AG10803 (cell line): ENCODE measurements around the gene PPP1R16B.

Experiments
- DNase-seq: peaks from one replicate; pipeline ENCODE4 v3.0.0; 2010; ENCODE audit warnings: low read depth
- H3K4me3 ChIP-seq: 2 replicates; pipeline ENCODE4 v1.5.1; 2011; ENCODE audit warnings: mild to moderate bottlenecking, low read length, control low read depth
- TF ChIP-seq, protein P1 (sequence below): conservative IDR thresholded peaks from 2 replicates; pipeline ENCODE4 v1.5.1; 2011; ENCODE audit warnings: mild to moderate bottlenecking, low read length, control low read depth, inconsistent platforms

Gene PPP1R16B

DNA sequence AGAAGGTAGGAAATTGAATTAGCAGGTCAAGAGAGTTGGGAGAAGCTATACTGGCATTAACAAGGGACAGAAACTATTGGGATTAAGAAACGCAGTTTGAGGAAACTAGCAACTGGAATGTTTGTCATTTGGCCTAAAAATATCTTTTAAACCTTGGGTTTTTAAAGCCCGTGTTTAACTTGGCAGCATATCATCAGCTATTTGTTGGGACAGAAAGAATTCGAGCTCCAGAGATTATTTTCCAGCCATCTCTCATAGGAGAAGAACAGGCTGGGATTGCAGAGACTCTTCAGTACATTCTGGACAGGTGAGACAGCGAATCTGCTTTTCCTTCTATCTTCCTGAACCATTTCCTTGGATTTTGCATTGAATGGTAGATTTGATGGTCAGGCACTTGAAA is 39.4 kb upstream of the PPP1R16B start:
- DNase-seq: no peak
- TF ChIP-seq, protein P1, sequence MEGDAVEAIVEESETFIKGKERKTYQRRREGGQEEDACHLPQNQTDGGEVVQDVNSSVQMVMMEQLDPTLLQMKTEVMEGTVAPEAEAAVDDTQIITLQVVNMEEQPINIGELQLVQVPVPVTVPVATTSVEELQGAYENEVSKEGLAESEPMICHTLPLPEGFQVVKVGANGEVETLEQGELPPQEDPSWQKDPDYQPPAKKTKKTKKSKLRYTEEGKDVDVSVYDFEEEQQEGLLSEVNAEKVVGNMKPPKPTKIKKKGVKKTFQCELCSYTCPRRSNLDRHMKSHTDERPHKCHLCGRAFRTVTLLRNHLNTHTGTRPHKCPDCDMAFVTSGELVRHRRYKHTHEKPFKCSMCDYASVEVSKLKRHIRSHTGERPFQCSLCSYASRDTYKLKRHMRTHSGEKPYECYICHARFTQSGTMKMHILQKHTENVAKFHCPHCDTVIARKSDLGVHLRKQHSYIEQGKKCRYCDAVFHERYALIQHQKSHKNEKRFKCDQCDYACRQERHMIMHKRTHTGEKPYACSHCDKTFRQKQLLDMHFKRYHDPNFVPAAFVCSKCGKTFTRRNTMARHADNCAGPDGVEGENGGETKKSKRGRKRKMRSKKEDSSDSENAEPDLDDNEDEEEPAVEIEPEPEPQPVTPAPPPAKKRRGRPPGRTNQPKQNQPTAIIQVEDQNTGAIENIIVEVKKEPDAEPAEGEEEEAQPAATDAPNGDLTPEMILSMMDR: no peak
- H3K4me3 ChIP-seq: no peak overlapping the region

DNA sequence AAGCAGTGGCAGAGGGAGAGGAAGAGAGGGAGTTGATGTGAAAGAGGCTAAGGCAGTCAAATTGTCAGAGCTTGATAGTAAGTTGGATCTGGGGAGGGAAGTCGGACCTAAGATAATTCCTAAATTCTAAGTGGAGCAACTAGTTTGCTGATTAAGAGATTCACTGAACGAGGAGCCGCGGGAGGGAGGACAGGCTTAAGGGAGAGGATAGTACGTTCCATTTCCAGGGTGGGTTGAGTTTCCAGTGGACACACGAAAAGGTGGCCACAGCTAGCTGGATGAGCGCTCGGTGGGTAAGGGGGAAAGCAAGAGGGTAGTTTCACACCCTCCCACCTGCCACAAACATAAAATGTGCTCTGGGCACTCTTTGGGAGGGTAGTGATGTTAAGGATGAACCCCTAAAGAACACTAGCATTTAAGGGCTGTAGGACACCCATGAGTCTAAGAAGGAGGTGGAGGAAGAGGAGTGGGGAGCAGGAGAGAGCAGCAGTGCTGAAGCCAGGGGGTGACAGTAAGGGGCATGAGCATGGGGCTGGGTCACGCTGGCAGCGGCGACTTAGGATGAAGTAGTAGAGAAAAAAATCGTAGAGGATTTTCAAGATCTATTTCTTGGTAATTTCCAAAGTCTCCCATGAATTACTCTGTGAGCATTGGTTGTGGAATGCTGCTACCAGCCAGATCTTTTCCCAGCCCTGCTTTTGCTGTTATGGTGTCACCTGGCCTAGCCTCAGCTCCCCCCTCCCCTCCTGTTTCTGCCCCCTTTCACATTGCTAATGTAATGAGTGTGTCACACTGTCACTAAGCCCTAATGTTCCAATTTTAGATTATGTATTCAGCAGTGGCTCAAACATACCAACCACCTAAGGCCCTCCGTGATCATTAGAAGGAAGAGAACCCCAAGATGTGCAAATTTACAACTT is 35.9 kb upstream of the PPP1R16B start:
- no peak overlapping the region for H3K4me3 ChIP-seq
- DNase-seq: no peak
- TF ChIP-seq, protein P1: no peak

DNA sequence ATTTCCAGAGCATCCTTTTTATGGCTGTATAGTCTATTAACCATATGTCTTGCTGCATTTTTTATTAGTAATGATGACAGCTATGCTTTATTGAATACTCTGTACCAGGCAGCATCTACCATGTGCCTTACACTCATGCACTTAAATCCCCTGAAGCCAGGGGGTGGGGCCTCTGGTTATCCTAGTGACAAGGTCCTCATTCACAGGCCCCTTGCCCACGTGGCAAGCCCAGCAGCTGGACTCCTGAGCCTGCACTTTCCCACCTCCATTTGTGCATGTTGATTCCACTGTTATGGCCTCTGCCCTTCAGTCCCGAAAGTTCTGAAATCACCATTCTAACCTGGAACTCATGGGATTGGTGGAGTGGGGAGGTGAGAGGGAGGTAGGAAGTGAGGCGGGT is 35.0 kb upstream of the PPP1R16B start:
- no peak overlapping the region for H3K4me3 ChIP-seq
- no peak for DNase-seq
- TF ChIP-seq, protein P1: no peak

DNA sequence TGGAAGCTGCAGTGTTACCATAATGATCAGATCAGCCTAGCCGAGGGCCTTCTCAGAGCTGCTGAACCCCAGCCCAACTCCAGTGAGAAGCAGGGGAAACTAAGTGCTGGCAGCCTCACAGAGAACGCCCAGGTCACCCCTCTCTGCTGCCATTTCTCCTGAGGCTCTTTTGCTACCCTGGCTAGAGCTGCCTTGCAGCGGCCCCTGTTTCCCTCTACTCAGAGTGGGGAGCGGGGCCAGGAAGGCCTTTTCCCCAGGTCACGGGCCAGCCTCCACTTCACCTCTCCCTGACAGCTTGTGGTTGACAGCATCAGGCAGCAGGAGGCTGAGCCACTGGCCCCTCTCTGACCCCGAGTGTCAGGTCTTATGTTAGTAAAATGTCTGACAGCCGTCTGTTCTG is 34.5 kb upstream of the PPP1R16B start:
- TF ChIP-seq, protein P1: no peak
- H3K4me3 ChIP-seq: no peak overlapping the region
- no peak for DNase-seq

DNA sequence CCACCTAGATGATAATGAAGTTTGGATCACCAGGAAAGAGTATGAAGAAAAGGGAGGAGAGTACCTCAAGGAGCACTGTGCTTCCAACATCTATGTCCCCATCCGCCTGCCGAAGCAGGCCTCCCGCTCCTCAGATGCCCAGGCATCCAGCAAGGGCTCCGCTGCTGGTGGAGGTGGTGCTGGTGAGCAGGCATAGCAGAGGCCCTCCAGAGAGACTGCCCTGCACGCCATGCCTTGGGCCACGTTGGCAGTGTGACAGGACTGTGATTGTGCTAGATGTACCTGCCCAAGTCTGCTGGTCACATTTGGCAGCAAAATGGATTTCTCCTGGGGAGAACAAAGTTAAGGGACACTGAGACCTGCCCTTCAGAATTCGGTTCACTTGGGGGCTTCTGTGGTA is 33.9 kb upstream of the PPP1R16B start:
- H3K4me3 ChIP-seq: no peak overlapping the region
- DNase-seq: no peak
- TF ChIP-seq, protein P1: no peak

DNA sequence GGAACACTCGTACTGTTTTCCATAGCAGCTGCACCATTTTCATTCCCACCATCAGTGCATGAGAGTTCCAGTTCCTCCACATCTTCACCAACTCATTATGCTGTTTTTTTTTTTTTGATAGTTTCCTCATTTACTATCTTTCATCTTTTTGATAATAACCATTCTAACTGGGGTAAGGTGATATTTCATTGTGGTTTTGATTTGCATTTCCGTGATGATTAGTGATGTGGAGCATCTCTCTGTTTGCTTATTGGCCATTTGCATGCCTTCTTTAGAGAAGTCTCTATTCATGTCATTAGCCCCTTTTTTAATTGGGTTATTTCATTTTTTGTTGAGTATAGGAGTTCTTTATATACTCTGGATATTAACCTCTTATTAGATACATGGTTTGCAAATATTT is 31.3 kb upstream of the PPP1R16B start:
- TF ChIP-seq, protein P1: no peak
- no peak for DNase-seq
- no peak overlapping the region for H3K4me3 ChIP-seq

DNA sequence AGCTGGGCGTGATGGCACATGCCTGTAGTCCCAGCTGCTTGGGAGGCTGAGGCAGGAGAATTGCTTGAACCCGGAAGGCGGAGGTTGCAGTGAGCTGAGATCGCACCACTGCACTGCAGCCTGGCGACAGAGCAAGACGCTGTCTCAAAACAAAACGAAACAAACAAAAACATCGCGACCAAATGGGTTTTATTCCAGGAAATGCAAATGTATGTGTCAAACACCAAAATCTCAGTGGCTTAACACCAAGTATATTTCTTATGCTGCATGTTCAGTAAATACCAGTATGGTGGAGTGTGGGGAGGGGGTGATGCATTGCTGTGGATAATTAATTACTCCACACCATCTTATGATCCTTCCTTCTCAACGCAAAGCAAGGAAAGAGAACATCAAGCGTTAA is 29.1 kb upstream of the PPP1R16B start:
- TF ChIP-seq, protein P1: no peak
- H3K4me3 ChIP-seq: no peak overlapping the region
- DNase-seq: no peak
